Brain microvascular endothelial cell (primary cell): ENCODE measurements around the gene CDK14.
A peak's percentile ranks its signal among the peaks of the same experiment; 100 is the strongest.
"Not testable (repeated sequence)": the region's sequence is repeated elsewhere in the genome, so short reads cannot be mapped to it uniquely, and the experiment has no call there.

Experiments
- DNase-seq: peaks from one replicate; pipeline ENCODE4 v3.0.0-alpha.2; 2020
- H3K27ac ChIP-seq: fragments of 250-450 bp; sonication (Bioruptor Pico); 2 replicates; pipeline ENCODE4 v1.5.1; 2020; ENCODE audit warnings: mild to moderate bottlenecking, moderate library complexity
- H3K27me3 ChIP-seq: fragments of 250-450 bp; sonication (Bioruptor Pico); replicated peaks from 2 replicates; pipeline ENCODE4 v1.5.1; 2020; ENCODE audit warnings: mild to moderate bottlenecking
- H3K36me3 ChIP-seq: fragments of 250-450 bp; sonication (Bioruptor Pico); replicated peaks from 2 replicates; pipeline ENCODE4 v1.5.1; 2020; ENCODE audit warnings: mild to moderate bottlenecking
- H3K4me3 ChIP-seq: 2 replicates; pipeline ENCODE4 v1.5.1; 2011; ENCODE audit warnings: low read depth, mild to moderate bottlenecking, control low read depth, low read length, moderate library complexity
- in situ Hi-C: cut with HindIII; loops from 2 replicates; pipeline ENCODE4 v1.10.0; 2017; ENCODE audit warnings: low sequenced_read_pairs, low pct_ligation_motif_present
- TF ChIP-seq, protein P1 (sequence below): IDR thresholded peaks from 2 replicates; pipeline ENCODE4 v1.5.1; 2011; ENCODE audit warnings: low read depth, mild to moderate bottlenecking, moderate library complexity, low read length, control low read depth, inconsistent platforms; ENCODE audit errors: missing control alignments

The CDK14 gene

DNA sequence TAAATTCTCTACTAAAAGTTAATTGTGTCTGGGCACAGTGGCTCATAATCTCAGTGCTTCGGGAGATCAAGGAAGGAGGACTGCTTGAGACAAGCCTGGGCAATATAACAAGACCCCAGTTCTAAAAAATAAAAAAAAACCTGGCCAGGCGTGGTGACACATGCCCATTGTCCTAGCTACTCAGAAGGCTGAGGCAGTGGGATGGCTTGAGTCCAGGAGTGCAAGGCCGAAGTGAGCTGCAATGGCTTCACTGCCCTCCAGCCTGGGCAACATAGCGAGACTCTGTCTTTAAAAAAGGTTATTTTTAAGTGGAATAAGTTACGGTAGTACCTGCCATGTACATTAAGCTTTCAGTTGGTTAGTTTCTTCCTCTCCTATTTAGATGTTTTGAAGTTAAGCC, 28.9 kb downstream of the CDK14 start:
- in situ Hi-C loops: no loop called here
- Histone ChIP-seq H3K4me3 (no peak overlapping the region), H3K27me3 (no peaks in the 10 kb centered on the region), H3K36me3 (no peaks in the 10 kb centered on the region), H3K27ac (peak overlapping the region; percentile 47)
- DNase-seq: no peak
- TF ChIP-seq, protein P1, sequence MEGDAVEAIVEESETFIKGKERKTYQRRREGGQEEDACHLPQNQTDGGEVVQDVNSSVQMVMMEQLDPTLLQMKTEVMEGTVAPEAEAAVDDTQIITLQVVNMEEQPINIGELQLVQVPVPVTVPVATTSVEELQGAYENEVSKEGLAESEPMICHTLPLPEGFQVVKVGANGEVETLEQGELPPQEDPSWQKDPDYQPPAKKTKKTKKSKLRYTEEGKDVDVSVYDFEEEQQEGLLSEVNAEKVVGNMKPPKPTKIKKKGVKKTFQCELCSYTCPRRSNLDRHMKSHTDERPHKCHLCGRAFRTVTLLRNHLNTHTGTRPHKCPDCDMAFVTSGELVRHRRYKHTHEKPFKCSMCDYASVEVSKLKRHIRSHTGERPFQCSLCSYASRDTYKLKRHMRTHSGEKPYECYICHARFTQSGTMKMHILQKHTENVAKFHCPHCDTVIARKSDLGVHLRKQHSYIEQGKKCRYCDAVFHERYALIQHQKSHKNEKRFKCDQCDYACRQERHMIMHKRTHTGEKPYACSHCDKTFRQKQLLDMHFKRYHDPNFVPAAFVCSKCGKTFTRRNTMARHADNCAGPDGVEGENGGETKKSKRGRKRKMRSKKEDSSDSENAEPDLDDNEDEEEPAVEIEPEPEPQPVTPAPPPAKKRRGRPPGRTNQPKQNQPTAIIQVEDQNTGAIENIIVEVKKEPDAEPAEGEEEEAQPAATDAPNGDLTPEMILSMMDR: no peak

- TF ChIP-seq, protein P1: no peak
- Histone ChIP-seq H3K36me3 (no peaks in the 10 kb centered on the region), H3K27ac (peak overlapping the region; percentile 46), H3K27me3 (no peaks in the 10 kb centered on the region), H3K4me3 (peak overlapping the region; percentile 20)
- DNase-seq: peak; percentile 35
- in situ Hi-C loops: no loop called here
These were observed 29.4 kb downstream of the CDK14 start for GRCh38 chr7:90625562-90625961.

DNA sequence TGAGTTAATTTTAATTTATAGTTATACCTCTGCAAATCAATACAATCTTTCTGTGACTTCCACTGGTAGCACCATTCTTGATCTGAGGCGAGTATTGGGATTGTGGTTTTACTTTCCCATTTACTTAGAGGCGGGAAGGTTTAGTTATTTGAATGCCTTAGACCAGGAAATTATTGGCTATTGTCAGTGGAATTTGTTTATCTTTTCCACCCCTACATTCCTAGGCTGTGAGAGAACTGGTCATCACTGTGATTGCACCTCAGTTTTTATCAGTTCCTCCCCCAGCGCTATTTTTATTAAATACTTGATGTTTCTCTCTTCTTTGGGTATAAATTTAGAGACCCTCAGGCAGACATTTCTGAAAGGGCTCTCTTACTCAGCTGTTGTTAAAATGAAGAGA, 29.9 kb downstream of the CDK14 start:
- in situ Hi-C loops: no loop called here
- Histone ChIP-seq H3K4me3 (no peak overlapping the region), H3K36me3 (no peaks in the 10 kb centered on the region), H3K27ac (peak overlapping the region; percentile 46), H3K27me3 (no peaks in the 10 kb centered on the region)
- TF ChIP-seq, protein P1: no peak
- DNase-seq: peak; percentile 29

GRCh38 chr7:90629297-90629918, 33.3 kb downstream of the CDK14 start:
- no peaks in the 10 kb centered on the region for H3K27me3 ChIP-seq
- in situ Hi-C loops: no loop called here
- DNase-seq: peak; percentile 61

GRCh38 chr7:90631502-90631901, 35.4 kb downstream of the CDK14 start:
- no peak overlapping the region for H3K27ac ChIP-seq

More at GRCh38 chr7:90629297-90629918, 33.3 kb downstream of the CDK14 start:
- Histone ChIP-seq H3K36me3 (no peaks in the 10 kb centered on the region), H3K27ac (no peak overlapping the region), H3K4me3 (no peak overlapping the region)
- TF ChIP-seq, protein P1: peak; percentile 68

DNA sequence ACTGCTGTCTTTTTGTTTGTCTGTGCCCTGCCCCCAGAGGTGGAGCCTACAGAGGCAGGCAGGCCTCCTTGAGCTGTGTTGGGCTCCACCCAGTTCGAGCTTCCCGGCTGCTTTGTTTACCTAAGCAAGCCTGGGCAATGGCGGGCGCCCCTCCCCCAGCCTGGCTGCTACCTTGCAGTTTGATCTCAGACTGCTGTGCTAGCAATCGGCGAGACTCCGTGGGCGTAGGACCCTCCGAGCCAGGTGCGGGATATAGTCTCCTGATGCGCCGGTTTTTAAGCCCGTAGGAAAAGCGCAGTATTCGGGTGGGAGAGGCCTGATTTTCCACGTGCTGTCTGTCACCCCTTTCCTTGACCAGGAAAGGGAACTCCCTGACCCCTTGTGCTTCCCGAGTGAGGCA, 43.6 kb downstream of the CDK14 start:
- H3K27ac ChIP-seq, in situ Hi-C loops, H3K4me3 ChIP-seq, H3K27me3 ChIP-seq, DNase-seq, H3K36me3 ChIP-seq: not testable (repeated sequence)

More at GRCh38 chr7:90631502-90631901, 35.4 kb downstream of the CDK14 start:
- TF ChIP-seq, protein P1: no peak
- in situ Hi-C loops: no loop called here
- H3K36me3 ChIP-seq: no peaks in the 10 kb centered on the region
- no peak overlapping the region for H3K4me3 ChIP-seq
- no peaks in the 10 kb centered on the region for H3K27me3 ChIP-seq
- no peak for DNase-seq
